ENCODE results near the gene OAS1. TPM values are rescaled to one million over a fixed set of nuclear protein-coding genes. Genes with fewer than 3 reads are reported as not detected.
A peak's percentile ranks its signal among the peaks of the same experiment; 100 is the strongest.

Gene OAS1
- total RNA-seq, 1 experiment from 2014 or later = 0.64 TPM

DNA sequence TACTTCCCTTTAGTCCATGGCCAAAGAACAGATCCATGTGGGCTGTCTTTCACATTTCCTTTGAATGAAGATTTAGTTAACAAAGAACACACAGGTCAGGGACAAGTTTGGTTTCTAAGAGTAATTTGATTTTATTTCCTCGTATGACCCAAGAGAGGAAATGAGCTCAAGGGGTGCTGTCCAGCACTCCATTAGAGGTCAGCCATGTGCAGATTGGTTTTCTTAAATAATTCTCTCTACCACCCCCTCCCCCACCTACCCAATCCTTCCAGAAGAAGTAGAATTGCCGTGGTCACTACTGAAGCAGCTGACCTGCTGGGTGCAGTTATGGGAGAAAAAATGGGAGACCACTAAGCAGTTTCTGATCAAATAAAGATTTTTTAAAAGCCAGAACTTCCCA, 13.9 kb upstream of the OAS1 start:
- ChIA-PET CTCF (no interaction called here), POLR2A (no interaction called here), RAD21 (ENCODE audit: low non-redundant PET in 1 of 2, low total read pairs in 2 of 2, uncharacterized antibody in 2 of 2, unreplicated experiment in 2 of 2) (no interaction called here)
- H3K79me2 ChIP-seq (ENCODE audit: insufficient read depth, low read length) = no peaks in the 10 kb centered on the region
- DNase-seq (ENCODE audit: low read depth, low spot score) = no peak
- TF ChIP-seq, protein P1, sequence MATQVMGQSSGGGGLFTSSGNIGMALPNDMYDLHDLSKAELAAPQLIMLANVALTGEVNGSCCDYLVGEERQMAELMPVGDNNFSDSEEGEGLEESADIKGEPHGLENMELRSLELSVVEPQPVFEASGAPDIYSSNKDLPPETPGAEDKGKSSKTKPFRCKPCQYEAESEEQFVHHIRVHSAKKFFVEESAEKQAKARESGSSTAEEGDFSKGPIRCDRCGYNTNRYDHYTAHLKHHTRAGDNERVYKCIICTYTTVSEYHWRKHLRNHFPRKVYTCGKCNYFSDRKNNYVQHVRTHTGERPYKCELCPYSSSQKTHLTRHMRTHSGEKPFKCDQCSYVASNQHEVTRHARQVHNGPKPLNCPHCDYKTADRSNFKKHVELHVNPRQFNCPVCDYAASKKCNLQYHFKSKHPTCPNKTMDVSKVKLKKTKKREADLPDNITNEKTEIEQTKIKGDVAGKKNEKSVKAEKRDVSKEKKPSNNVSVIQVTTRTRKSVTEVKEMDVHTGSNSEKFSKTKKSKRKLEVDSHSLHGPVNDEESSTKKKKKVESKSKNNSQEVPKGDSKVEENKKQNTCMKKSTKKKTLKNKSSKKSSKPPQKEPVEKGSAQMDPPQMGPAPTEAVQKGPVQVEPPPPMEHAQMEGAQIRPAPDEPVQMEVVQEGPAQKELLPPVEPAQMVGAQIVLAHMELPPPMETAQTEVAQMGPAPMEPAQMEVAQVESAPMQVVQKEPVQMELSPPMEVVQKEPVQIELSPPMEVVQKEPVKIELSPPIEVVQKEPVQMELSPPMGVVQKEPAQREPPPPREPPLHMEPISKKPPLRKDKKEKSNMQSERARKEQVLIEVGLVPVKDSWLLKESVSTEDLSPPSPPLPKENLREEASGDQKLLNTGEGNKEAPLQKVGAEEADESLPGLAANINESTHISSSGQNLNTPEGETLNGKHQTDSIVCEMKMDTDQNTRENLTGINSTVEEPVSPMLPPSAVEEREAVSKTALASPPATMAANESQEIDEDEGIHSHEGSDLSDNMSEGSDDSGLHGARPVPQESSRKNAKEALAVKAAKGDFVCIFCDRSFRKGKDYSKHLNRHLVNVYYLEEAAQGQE (IDR thresholded peaks at IDR 0.05; ENCODE audit: low read depth) = peak; percentile 45
- TF ChIP-seq EZH2 (IDR thresholded peaks at IDR 0.05) (no peak), ZNF274 (IDR thresholded peaks at IDR 0.05; ENCODE audit: low read depth, low read length) (no peak)
- H3K27me3 ChIP-seq (ENCODE audit: insufficient read depth, low read length) = peaks cover 44% of the 10 kb centered on the region
- no peaks in the 10 kb centered on the region for H3K9me3 ChIP-seq (ENCODE audit: control insufficient read depth in 1 of 2, insufficient read depth in 1 of 2, low read depth in 1 of 2, low read length in 2 of 2)
- intact Hi-C loops (cut with micrococcal nuclease) = no loop called here
- no peak overlapping the region for H3K4me2 ChIP-seq (ENCODE audit: low read length)
- no TSS peak for BruUV-seq (replicated peaks)
- no peak overlapping the region for H3K9ac ChIP-seq (ENCODE audit: low read length)
- H4K20me1 ChIP-seq (ENCODE audit: insufficient read depth) = no peaks in the 10 kb centered on the region
- ATAC-seq = no peak
- H2AFZ ChIP-seq (ENCODE audit: low read depth, low read length, poor library complexity, severe bottlenecking) = no peak overlapping the region
- H3K4me1 ChIP-seq (ENCODE audit: control insufficient read depth in 1 of 2, insufficient read depth in 2 of 2, low read length in 2 of 2) = no peaks in the 10 kb centered on the region
- H3K9me2 ChIP-seq (ENCODE audit: insufficient read depth) = no peaks in the 10 kb centered on the region
- no peak overlapping the region for H3K4me3 ChIP-seq (replicated peaks in 1 of 2; ENCODE audit: low read depth in 1 of 2, low read length in 2 of 2)
- no peak overlapping the region for H3K27ac ChIP-seq (ENCODE audit: low read depth, low read length)
- H3K36me3 ChIP-seq (ENCODE audit: control insufficient read depth in 1 of 2, insufficient read depth in 2 of 2, low read length in 2 of 2) = no peaks in the 10 kb centered on the region

DNA sequence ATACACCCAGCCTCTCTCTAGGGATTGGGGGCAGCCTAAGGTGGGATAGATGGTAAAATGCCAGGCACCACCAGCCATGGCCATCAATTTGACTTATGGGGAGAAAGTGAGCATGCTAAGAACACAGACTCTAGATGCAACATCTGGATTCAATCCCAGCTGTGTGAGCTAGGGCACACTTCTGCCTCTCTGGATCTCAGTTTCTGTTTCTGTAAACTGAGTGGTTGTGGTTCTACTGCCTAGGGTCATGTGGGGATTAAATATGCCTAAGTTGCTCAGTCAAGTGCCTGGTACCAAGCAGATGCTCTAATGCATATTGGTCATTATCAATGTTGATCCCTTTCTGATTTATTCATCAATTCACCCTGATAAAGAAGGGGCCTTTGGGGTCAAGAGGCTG, 12.6 kb upstream of the OAS1 start:
- TF ChIP-seq RAD21 (IDR thresholded peaks at IDR 0.05; ENCODE audit: low read depth) (no peak), CEBPB (IDR thresholded peaks at IDR 0.05; ENCODE audit: low read depth) (no peak), FOSL1 (IDR thresholded peaks at IDR 0.05; ENCODE audit: low read depth) (no peak), POLR2AphosphoS5 (IDR thresholded peaks at IDR 0.05; ENCODE audit: low read depth, low read length) (no peak), JUND (IDR thresholded peaks at IDR 0.05) (no peak), SRF (IDR thresholded peaks at IDR 0.05; ENCODE audit: low read depth) (no peak), CBX3 (IDR thresholded peaks at IDR 0.05; ENCODE audit: low read depth) (no peak), SIN3A (IDR thresholded peaks at IDR 0.05; ENCODE audit: low read depth) (no peak), SP1 (IDR thresholded peaks at IDR 0.05; ENCODE audit: low read depth) (no peak), ELF1 (IDR thresholded peaks at IDR 0.05; ENCODE audit: borderline replicate concordance, low read depth) (no peak), TCF7L2 (IDR thresholded peaks at IDR 0.05; ENCODE audit: borderline replicate concordance, extremely low read depth, insufficient read depth, insufficient read length) (no peak)
- TF ChIP-seq, protein P1 (IDR thresholded peaks at IDR 0.05; ENCODE audit: low read depth) = no peak
- H3K79me2 ChIP-seq (ENCODE audit: insufficient read depth, low read length) = no peaks in the 10 kb centered on the region
- no peaks in the 10 kb centered on the region for H3K9me3 ChIP-seq (ENCODE audit: control insufficient read depth in 1 of 2, insufficient read depth in 1 of 2, low read depth in 1 of 2, low read length in 2 of 2)
- no peak overlapping the region for H3K4me2 ChIP-seq (ENCODE audit: low read length)
- H4K20me1 ChIP-seq (ENCODE audit: insufficient read depth) = no peaks in the 10 kb centered on the region
- H3K9ac ChIP-seq (ENCODE audit: low read length) = no peak overlapping the region
- no peaks in the 10 kb centered on the region for H3K36me3 ChIP-seq (ENCODE audit: control insufficient read depth in 1 of 2, insufficient read depth in 2 of 2, low read length in 2 of 2)
- no TSS peak for BruUV-seq (replicated peaks)
- ATAC-seq (no peak), DNase-seq (ENCODE audit: low read depth, low spot score) (no peak)
- ChIA-PET CTCF (no interaction called here), POLR2A (no interaction called here), RAD21 (ENCODE audit: low non-redundant PET in 1 of 2, low total read pairs in 2 of 2, uncharacterized antibody in 2 of 2, unreplicated experiment in 2 of 2) (no interaction called here)
- H2AFZ ChIP-seq (ENCODE audit: low read depth, low read length, poor library complexity, severe bottlenecking) = no peak overlapping the region
- peaks cover 44% of the 10 kb centered on the region for H3K27me3 ChIP-seq (ENCODE audit: insufficient read depth, low read length)
- H3K9me2 ChIP-seq (ENCODE audit: insufficient read depth) = no peaks in the 10 kb centered on the region
- intact Hi-C loops (cut with micrococcal nuclease) = no loop called here
- no peaks in the 10 kb centered on the region for H3K4me1 ChIP-seq (ENCODE audit: control insufficient read depth in 1 of 2, insufficient read depth in 2 of 2, low read length in 2 of 2)
- no peak overlapping the region for H3K27ac ChIP-seq (ENCODE audit: low read depth, low read length)
- no peak overlapping the region for H3K4me3 ChIP-seq (replicated peaks in 1 of 2; ENCODE audit: low read depth in 1 of 2, low read length in 2 of 2)
